Glutamatergic neuron (in vitro differentiated cells): ENCODE results near the gene TACC3. TPM values are rescaled to one million over a fixed set of nuclear protein-coding genes. Genes with fewer than 3 reads are reported as not detected.

ENCODE experiments used
- DNase-seq: peaks from one replicate; pipeline ENCODE4 v3.0.0; 2022
- H3K27ac Mint-ChIP-seq: one replicate; pipeline ENCODE4 v1.8.0; 2020; ENCODE audit warnings: mild to moderate bottlenecking, mixed read lengths, inconsistent platforms; ENCODE audit not compliant: unreplicated experiment
- H3K27me3 Mint-ChIP-seq: one replicate; pipeline ENCODE4 v1.8.0; 2020; ENCODE audit warnings: mild to moderate bottlenecking, moderate library complexity, mixed read lengths, inconsistent platforms; ENCODE audit not compliant: unreplicated experiment
- H3K36me3 Mint-ChIP-seq: one replicate; pipeline ENCODE4 v1.8.0; 2020; ENCODE audit warnings: mild to moderate bottlenecking, mixed read lengths, inconsistent platforms; ENCODE audit not compliant: unreplicated experiment
- H3K4me1 Mint-ChIP-seq: one replicate; pipeline ENCODE4 v1.8.0; 2020; ENCODE audit warnings: mild to moderate bottlenecking, low read depth, mixed read lengths, inconsistent platforms; ENCODE audit not compliant: unreplicated experiment
- H3K4me3 Mint-ChIP-seq: one replicate; pipeline ENCODE4 v1.8.0; 2020; ENCODE audit warnings: mild to moderate bottlenecking, mixed read lengths, inconsistent platforms; ENCODE audit not compliant: unreplicated experiment
- H3K9me3 Mint-ChIP-seq: one replicate; pipeline ENCODE4 v1.8.0; 2020; ENCODE audit warnings: mild to moderate bottlenecking, moderate library complexity, mixed read lengths, inconsistent platforms; ENCODE audit not compliant: unreplicated experiment
- CTCF ChIP-seq: fragments of 200-600 bp; sonication (generic); IDR thresholded peaks from one replicate; pipeline ENCODE4 v1.5.0; 2021; ENCODE audit not compliant: partially characterized antibody, unreplicated experiment
- total RNA-seq: library from RNA; stranded (reverse); fragmentation: NEBNext Ultra II Directional; extraction: Animal tissue kit (Norgen Biotek cat#: 25700); gene quantifications from one replicate; pipeline ENCODE4 v1.2.1, GENCODE V29; 2021; ENCODE audit not compliant: unreplicated experiment

TACC3 gene
- total RNA-seq, 1 donor from 2014 or later = 23.0 TPM

GRCh38 chr4:1730532-1731135 lies 9.3 kb downstream of the TACC3 start:
- no peak for TF ChIP-seq CTCF
- Mint-ChIP-seq H3K27me3 (no peaks in the 10 kb centered on the region), H3K4me3 (no peak overlapping the region), H3K27ac (no peak overlapping the region), H3K9me3 (peaks cover 5% of the 10 kb centered on the region), H3K36me3 (no peaks in the 10 kb centered on the region), H3K4me1 (no peaks in the 10 kb centered on the region)
- no peak for DNase-seq

- H3K36me3 Mint-ChIP-seq = no peaks in the 10 kb centered on the region
- no peak overlapping the region for H3K4me3 Mint-ChIP-seq
- H3K27me3 Mint-ChIP-seq = no peaks in the 10 kb centered on the region
- peaks cover 6% of the 10 kb centered on the region for H3K9me3 Mint-ChIP-seq
- no peaks in the 10 kb centered on the region for H3K4me1 Mint-ChIP-seq
- no peak for TF ChIP-seq CTCF
- H3K27ac Mint-ChIP-seq = no peak overlapping the region
- no peak for DNase-seq
Measured at GRCh38 chr4:1731180-1731579, 9.9 kb downstream of the TACC3 start.

GRCh38 chr4:1732911-1733310 lies 11.6 kb downstream of the TACC3 start:
- TF ChIP-seq CTCF = no peak
- Mint-ChIP-seq H3K27ac (no peak overlapping the region), H3K36me3 (no peaks in the 10 kb centered on the region), H3K27me3 (peaks cover 2% of the 10 kb centered on the region), H3K9me3 (peaks cover 2% of the 10 kb centered on the region), H3K4me3 (no peak overlapping the region), H3K4me1 (no peaks in the 10 kb centered on the region)
- no peak for DNase-seq

GRCh38 chr4:1735215-1735614 lies 13.9 kb downstream of the TACC3 start:
- H3K4me3 Mint-ChIP-seq = no peak overlapping the region
- peaks cover 2% of the 10 kb centered on the region for H3K27me3 Mint-ChIP-seq
- H3K9me3 Mint-ChIP-seq = peaks cover 9% of the 10 kb centered on the region
- DNase-seq = no peak
- peaks cover 7% of the 10 kb centered on the region for H3K36me3 Mint-ChIP-seq
- no peak for TF ChIP-seq CTCF
- no peak overlapping the region for H3K27ac Mint-ChIP-seq
- H3K4me1 Mint-ChIP-seq = no peaks in the 10 kb centered on the region

- H3K27ac Mint-ChIP-seq = no peak overlapping the region
- H3K36me3 Mint-ChIP-seq = peaks cover 7% of the 10 kb centered on the region
- no peak overlapping the region for H3K4me3 Mint-ChIP-seq
- TF ChIP-seq CTCF = no peak
- H3K4me1 Mint-ChIP-seq = peaks cover 5% of the 10 kb centered on the region
- H3K27me3 Mint-ChIP-seq = peaks cover 2% of the 10 kb centered on the region
- no peak for DNase-seq
- H3K9me3 Mint-ChIP-seq = peaks cover 12% of the 10 kb centered on the region
Measured at GRCh38 chr4:1736812-1737211, 15.5 kb downstream of the TACC3 start.
